ENCODE measurements around the gene ATP6V0E1.

Gene ATP6V0E1

DNA sequence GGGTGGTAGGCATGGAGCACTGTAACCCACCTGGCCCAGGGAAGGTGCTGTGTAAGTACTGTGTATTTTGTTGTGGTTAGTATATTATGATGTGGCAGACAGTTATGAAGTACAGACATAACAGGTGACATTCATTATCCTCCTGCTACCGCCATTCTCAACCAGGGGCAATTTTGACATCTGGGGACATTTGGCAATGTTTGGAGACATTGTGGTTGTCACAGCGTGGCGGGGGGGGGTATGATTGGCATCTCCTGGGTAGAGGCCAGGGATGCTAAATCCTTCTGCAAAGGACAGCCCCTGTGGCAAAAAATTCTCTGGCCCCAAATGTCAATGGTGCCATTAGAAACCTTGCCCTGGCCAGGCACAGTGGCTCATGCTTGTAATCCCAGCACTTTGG lies 34.1 kb upstream of the ATP6V0E1 start:
- TF ChIP-seq YY1 (IDR thresholded peaks at IDR 0.05; ENCODE audit: low read depth) (no peak), CREB1 (IDR thresholded peaks at IDR 0.05; ENCODE audit: low read depth) (no peak), TCF12 (IDR thresholded peaks at IDR 0.05; ENCODE audit: low read depth) (no peak), EP300 (IDR thresholded peaks at IDR 0.05; ENCODE audit: borderline replicate concordance) (no peak), ZBTB7A (IDR thresholded peaks at IDR 0.05; ENCODE audit: low read depth) (no peak), FOXM1 (IDR thresholded peaks at IDR 0.05; ENCODE audit: borderline replicate concordance, low read depth) (no peak), EGR1 (IDR thresholded peaks at IDR 0.05) (no peak), TAF1 (IDR thresholded peaks at IDR 0.05; ENCODE audit: low read depth) (no peak)
- TF ChIP-seq, protein P1, sequence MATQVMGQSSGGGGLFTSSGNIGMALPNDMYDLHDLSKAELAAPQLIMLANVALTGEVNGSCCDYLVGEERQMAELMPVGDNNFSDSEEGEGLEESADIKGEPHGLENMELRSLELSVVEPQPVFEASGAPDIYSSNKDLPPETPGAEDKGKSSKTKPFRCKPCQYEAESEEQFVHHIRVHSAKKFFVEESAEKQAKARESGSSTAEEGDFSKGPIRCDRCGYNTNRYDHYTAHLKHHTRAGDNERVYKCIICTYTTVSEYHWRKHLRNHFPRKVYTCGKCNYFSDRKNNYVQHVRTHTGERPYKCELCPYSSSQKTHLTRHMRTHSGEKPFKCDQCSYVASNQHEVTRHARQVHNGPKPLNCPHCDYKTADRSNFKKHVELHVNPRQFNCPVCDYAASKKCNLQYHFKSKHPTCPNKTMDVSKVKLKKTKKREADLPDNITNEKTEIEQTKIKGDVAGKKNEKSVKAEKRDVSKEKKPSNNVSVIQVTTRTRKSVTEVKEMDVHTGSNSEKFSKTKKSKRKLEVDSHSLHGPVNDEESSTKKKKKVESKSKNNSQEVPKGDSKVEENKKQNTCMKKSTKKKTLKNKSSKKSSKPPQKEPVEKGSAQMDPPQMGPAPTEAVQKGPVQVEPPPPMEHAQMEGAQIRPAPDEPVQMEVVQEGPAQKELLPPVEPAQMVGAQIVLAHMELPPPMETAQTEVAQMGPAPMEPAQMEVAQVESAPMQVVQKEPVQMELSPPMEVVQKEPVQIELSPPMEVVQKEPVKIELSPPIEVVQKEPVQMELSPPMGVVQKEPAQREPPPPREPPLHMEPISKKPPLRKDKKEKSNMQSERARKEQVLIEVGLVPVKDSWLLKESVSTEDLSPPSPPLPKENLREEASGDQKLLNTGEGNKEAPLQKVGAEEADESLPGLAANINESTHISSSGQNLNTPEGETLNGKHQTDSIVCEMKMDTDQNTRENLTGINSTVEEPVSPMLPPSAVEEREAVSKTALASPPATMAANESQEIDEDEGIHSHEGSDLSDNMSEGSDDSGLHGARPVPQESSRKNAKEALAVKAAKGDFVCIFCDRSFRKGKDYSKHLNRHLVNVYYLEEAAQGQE (IDR thresholded peaks at IDR 0.05; ENCODE audit: low read depth): no peak

DNA sequence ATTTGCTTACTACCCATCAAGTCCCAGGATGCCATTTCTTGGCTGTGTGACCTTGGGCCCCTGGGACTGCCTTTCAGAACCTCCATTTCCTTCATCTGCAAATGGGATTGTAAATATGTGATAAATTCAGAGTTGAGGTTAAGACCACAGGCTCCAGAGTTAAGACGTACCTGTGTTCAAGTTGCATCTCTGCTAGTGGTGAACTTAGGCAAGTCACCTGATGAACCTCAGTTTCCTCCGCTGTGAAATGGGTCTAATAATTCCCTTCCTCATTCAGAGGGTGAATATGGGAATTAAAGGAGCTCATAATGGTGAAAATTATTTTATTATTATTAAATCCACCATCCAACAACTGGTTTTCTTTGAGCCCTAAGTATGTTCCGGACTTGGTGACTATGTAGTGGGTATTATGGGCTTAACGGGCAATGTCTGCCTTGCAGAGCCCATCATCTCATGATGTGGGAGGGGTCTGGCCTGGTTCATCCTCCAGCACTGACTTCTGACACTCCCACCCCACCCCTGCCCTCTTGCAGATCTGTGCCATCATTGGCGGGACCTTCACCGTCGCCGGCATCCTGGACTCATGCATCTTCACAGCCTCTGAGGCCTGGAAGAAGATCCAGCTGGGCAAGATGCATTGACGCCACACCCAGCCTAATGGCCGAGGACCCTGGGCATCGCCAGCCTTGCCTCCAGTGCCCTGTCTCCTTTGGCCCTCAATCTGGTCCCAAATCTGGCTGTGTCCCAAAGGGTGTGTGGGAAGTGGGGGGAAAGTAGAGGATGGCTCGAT lies 33.2 kb upstream of the ATP6V0E1 start:
- TF ChIP-seq TCF12 (IDR thresholded peaks at IDR 0.05; ENCODE audit: low read depth) (no peak), CREB1 (IDR thresholded peaks at IDR 0.05; ENCODE audit: low read depth) (no peak), FOXM1 (IDR thresholded peaks at IDR 0.05; ENCODE audit: borderline replicate concordance, low read depth) (no peak)

DNA sequence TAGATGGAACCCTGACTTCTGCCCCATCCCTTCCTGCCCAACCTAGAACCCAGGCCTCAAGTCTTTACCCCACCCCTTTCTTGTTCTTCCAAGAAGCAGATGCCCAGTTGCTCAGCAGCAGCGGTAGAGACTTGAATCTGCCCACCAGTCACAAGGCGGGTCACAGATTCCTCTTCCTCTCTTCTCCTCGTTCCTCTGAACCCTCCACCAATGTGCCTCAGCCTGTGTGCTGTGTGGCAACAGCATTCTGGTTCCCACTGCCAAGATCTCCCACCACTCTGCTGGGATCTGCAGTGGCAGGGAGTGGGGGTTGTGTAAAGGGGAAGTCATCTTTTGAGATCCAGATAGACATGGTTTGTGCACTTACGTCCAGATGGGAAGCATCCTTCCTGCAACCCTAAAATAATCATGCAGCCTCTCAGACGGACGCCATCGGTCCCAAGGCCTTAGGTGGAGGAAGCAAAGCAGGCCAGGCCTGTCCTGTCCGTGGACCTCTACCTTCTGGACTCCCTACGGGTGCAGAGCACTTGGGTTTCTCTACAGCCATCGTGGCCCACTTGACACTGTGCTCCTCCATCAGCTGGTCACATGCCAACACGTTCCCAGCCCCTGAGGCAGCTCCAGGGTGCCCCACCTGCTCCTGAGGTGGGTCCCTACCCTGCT lies 32.1 kb upstream of the ATP6V0E1 start:
- TF ChIP-seq, protein P2, sequence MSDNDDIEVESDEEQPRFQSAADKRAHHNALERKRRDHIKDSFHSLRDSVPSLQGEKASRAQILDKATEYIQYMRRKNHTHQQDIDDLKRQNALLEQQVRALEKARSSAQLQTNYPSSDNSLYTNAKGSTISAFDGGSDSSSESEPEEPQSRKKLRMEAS (IDR thresholded peaks at IDR 0.05): 0 out of 2 replicates have a peak, but pooled peaks have one; percentile 44
- no peak for TF ChIP-seq ZBTB7A (IDR thresholded peaks at IDR 0.05; ENCODE audit: low read depth)

DNA sequence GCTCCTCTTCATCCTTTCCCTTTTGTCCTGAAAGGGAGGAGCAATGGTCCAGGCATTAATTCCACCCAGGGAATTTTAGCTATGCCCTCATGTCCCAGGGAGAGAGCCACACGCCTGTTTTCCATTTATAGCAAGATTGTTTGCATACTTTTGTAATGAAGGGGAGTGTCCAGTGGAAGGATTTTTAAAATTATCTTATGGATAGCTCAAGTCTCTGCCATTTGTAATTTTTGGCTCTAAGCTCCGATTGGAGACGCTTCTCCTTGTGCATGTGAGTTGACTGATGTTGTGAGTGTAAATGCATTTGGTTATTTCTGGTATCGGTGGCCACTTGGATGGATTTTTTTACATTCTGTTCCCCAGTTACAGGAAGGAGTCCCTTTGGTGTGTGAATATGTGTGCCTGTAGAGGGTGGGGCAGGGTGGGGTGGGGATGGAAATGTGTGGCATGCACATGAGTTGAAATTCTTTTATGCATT lies 31.5 kb upstream of the ATP6V0E1 start:
- TF ChIP-seq ZBTB7A (IDR thresholded peaks at IDR 0.05; ENCODE audit: low read depth) (no peak), FOXM1 (IDR thresholded peaks at IDR 0.05; ENCODE audit: borderline replicate concordance, low read depth) (0 out of 2 replicates have a peak, but pooled peaks have one; percentile 41), EP300 (IDR thresholded peaks at IDR 0.05; ENCODE audit: borderline replicate concordance) (peak; percentile 50; the same call in 1 of the 2 replicates), YY1 (IDR thresholded peaks at IDR 0.05; ENCODE audit: low read depth) (no peak), TCF12 (IDR thresholded peaks at IDR 0.05; ENCODE audit: low read depth) (no peak), CEBPB (IDR thresholded peaks at IDR 0.05) (no peak), TEAD4 (IDR thresholded peaks at IDR 0.05) (peak; percentile 72), TAF1 (IDR thresholded peaks at IDR 0.05; ENCODE audit: low read depth) (no peak), RAD21 (IDR thresholded peaks at IDR 0.05; ENCODE audit: low read depth) (no peak), EGR1 (IDR thresholded peaks at IDR 0.05) (no peak), NFIC (IDR thresholded peaks at IDR 0.05) (0 out of 2 replicates have a peak, but pooled peaks have one; percentile 18), CREB1 (IDR thresholded peaks at IDR 0.05; ENCODE audit: low read depth) (no peak)
- TF ChIP-seq, protein P2 (IDR thresholded peaks at IDR 0.05): 0 out of 2 replicates have a peak, but pooled peaks have one; percentile 6
- TF ChIP-seq, protein P1 (IDR thresholded peaks at IDR 0.05; ENCODE audit: low read depth): no peak
- TF ChIP-seq, protein P3, sequence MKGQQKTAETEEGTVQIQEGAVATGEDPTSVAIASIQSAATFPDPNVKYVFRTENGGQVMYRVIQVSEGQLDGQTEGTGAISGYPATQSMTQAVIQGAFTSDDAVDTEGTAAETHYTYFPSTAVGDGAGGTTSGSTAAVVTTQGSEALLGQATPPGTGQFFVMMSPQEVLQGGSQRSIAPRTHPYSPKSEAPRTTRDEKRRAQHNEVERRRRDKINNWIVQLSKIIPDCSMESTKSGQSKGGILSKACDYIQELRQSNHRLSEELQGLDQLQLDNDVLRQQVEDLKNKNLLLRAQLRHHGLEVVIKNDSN (IDR thresholded peaks at IDR 0.05): no peak

DNA sequence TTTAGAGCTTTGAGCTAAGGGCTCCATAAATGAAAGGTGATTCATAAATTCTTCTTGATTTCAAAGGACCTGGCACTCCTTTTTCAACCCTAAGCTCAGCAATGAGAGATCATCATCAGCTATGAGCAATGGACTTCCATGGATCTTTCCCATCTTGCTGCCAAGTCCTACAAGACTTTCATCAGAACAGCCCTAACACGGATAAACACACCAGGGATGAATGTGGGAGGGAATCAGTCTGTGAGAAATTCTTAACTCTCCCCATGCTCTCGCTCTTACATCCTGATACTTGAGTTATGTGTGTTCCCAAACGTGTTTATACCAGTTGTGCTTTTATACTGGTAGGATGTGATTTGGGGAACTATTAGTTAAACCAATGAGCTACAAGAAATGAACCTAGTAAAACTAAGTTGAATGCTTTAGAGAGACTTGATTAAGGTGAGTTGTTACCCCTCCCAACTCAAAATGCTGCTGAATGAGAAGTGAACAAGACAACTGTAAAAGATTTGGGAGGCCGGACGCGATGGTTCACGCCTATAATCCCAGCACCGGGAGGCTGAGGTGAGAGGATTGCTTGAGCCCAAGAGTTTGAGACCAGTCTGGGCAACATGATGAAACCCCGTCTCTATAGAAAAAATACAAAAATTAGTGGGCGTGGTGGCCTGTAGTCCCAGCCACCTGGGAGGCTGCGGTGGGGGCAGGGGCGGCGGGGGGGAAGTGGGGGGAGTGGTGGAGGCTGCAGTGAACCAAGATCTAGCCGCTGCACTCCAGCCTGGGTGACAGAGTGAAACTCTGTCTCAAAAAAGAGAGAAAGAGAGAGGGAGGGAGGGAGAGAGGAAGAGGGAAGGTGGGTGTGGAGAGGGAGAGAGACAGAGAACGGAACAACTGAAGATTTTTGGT lies 29.5 kb upstream of the ATP6V0E1 start:
- TF ChIP-seq, protein P2 (IDR thresholded peaks at IDR 0.05): no peak
- TF ChIP-seq TEAD4 (IDR thresholded peaks at IDR 0.05) (no peak), TAF1 (IDR thresholded peaks at IDR 0.05; ENCODE audit: low read depth) (no peak), CREB1 (IDR thresholded peaks at IDR 0.05; ENCODE audit: low read depth) (no peak)
